ENCODE results near the gene SLX4IP. TPM values are rescaled to one million over a fixed set of nuclear protein-coding genes. Genes with fewer than 3 reads are reported as not detected.

The SLX4IP gene
- total RNA-seq, 1 donor from 2014 or later = 5.3 TPM

- H3K27ac ChIP-seq (ENCODE audit: low read depth, low read length) = peak overlapping the region; percentile 87
- H3K36me3 Mint-ChIP-seq (ENCODE audit: low read depth, unreplicated experiment) = peaks cover 4% of the 10 kb centered on the region
- TF ChIP-seq EZH2 (IDR thresholded peaks at IDR 0.05; ENCODE audit: insufficient read depth, low read length) (no peak), CTCF (IDR thresholded peaks at IDR 0.05; ENCODE audit: insufficient read depth, low read depth, low read length) (no peak)
- DNase-seq (ENCODE audit: low read depth) (no peak), FAIRE-seq (peak; percentile 9)
- no peaks in the 10 kb centered on the region for H4K20me1 ChIP-seq (ENCODE audit: insufficient read depth, low read length)
- peak overlapping the region; percentile 52 for H3K9ac ChIP-seq (ENCODE audit: low read length)
- H2AFZ ChIP-seq (ENCODE audit: low read depth, low read length) = no peak overlapping the region
- no peak overlapping the region for H3K4me3 ChIP-seq (ENCODE audit: insufficient read depth, low read depth, low read length)
- H3K9me3 ChIP-seq (ENCODE audit: insufficient read depth, low read depth, low read length) = no peaks in the 10 kb centered on the region
- H3K27me3 Mint-ChIP-seq (ENCODE audit: low read depth, unreplicated experiment) = no peaks in the 10 kb centered on the region
- peak overlapping the region; percentile 59 for H3K4me2 ChIP-seq (ENCODE audit: low read length)
- H3K79me2 ChIP-seq (ENCODE audit: insufficient read depth, low read length) = no peaks in the 10 kb centered on the region
- peaks cover 34% of the 10 kb centered on the region for H3K4me1 ChIP-seq (ENCODE audit: insufficient read depth, low read length)
- H3K4me3 Mint-ChIP-seq (ENCODE audit: unreplicated experiment) = no peak overlapping the region
- no peaks in the 10 kb centered on the region for H3K27me3 ChIP-seq (ENCODE audit: insufficient read depth, low read length)
- no peaks in the 10 kb centered on the region for H3K36me3 ChIP-seq (ENCODE audit: insufficient read depth, low read length)
- peak overlapping the region; percentile 84 for H3K27ac Mint-ChIP-seq (ENCODE audit: unreplicated experiment)
- H3K9me3 Mint-ChIP-seq (ENCODE audit: unreplicated experiment) = no peaks in the 10 kb centered on the region
- H3K4me1 Mint-ChIP-seq (ENCODE audit: low read depth, unreplicated experiment) = peaks cover 44% of the 10 kb centered on the region
Observed at GRCh38 chr20:10559266-10559665, 124.2 kb downstream of the SLX4IP start.

GRCh38 chr20:10560686-10561085, 125.6 kb downstream of the SLX4IP start:
- no peaks in the 10 kb centered on the region for H3K79me2 ChIP-seq (ENCODE audit: insufficient read depth, low read length)
- no peaks in the 10 kb centered on the region for H4K20me1 ChIP-seq (ENCODE audit: insufficient read depth, low read length)
- no peaks in the 10 kb centered on the region for H3K36me3 ChIP-seq (ENCODE audit: insufficient read depth, low read length)
- peaks cover 38% of the 10 kb centered on the region for H3K4me1 ChIP-seq (ENCODE audit: insufficient read depth, low read length)
- DNase-seq (ENCODE audit: low read depth) (no peak), FAIRE-seq (no peak)
- H3K9ac ChIP-seq (ENCODE audit: low read length) = no peak overlapping the region
- TF ChIP-seq CTCF (IDR thresholded peaks at IDR 0.05; ENCODE audit: insufficient read depth, low read depth, low read length) = no peak
- TF ChIP-seq EZH2 (IDR thresholded peaks at IDR 0.05; ENCODE audit: insufficient read depth, low read length) = no peak
- H3K27me3 Mint-ChIP-seq (ENCODE audit: low read depth, unreplicated experiment) = no peaks in the 10 kb centered on the region
- H3K4me2 ChIP-seq (ENCODE audit: low read length) = no peak overlapping the region
- H3K4me3 Mint-ChIP-seq (ENCODE audit: unreplicated experiment) = no peak overlapping the region
- H3K36me3 Mint-ChIP-seq (ENCODE audit: low read depth, unreplicated experiment) = peaks cover 4% of the 10 kb centered on the region
- no peaks in the 10 kb centered on the region for H3K9me3 ChIP-seq (ENCODE audit: insufficient read depth, low read depth, low read length)
- H3K27ac Mint-ChIP-seq (ENCODE audit: unreplicated experiment) = no peak overlapping the region
- no peak overlapping the region for H3K27ac ChIP-seq (ENCODE audit: low read depth, low read length)
- H3K4me3 ChIP-seq (ENCODE audit: insufficient read depth, low read depth, low read length) = no peak overlapping the region
- H3K9me3 Mint-ChIP-seq (ENCODE audit: unreplicated experiment) = no peaks in the 10 kb centered on the region
- H3K27me3 ChIP-seq (ENCODE audit: insufficient read depth, low read length) = no peaks in the 10 kb centered on the region
- H2AFZ ChIP-seq (ENCODE audit: low read depth, low read length) = no peak overlapping the region
- peaks cover 46% of the 10 kb centered on the region for H3K4me1 Mint-ChIP-seq (ENCODE audit: low read depth, unreplicated experiment)

DNA sequence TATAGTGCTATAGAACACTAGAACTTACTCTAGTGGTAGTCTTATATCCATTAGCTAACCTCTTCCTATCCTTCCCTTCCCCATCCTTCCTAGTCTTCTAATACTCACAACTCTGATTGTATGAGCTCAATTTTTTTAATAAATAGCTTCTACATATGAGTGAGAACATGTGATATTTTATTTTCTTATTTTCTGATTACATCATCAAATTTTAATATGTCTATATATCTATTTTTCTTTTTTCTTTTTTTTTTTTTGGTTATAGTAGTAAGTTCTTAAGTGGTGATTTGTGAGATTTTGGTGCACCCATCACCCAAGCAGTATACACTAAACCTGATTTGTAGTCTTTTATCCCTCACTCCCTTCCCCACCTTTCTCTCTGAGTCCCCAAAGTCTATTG, 126.2 kb downstream of the SLX4IP start:
- no peaks in the 10 kb centered on the region for H3K9me3 Mint-ChIP-seq (ENCODE audit: unreplicated experiment)
- Histone ChIP-seq H3K4me2 (ENCODE audit: low read length) (no peak overlapping the region), H3K9ac (ENCODE audit: low read length) (no peak overlapping the region), H3K9me3 (ENCODE audit: insufficient read depth, low read depth, low read length) (no peaks in the 10 kb centered on the region), H3K36me3 (ENCODE audit: insufficient read depth, low read length) (no peaks in the 10 kb centered on the region), H3K4me3 (ENCODE audit: insufficient read depth, low read depth, low read length) (no peak overlapping the region), H3K4me1 (ENCODE audit: insufficient read depth, low read length) (peaks cover 32% of the 10 kb centered on the region), H2AFZ (ENCODE audit: low read depth, low read length) (no peak overlapping the region), H3K27me3 (ENCODE audit: insufficient read depth, low read length) (no peaks in the 10 kb centered on the region), H4K20me1 (ENCODE audit: insufficient read depth, low read length) (no peaks in the 10 kb centered on the region), H3K27ac (ENCODE audit: low read depth, low read length) (no peak overlapping the region), H3K79me2 (ENCODE audit: insufficient read depth, low read length) (no peaks in the 10 kb centered on the region)
- H3K36me3 Mint-ChIP-seq (ENCODE audit: low read depth, unreplicated experiment) = peaks cover 4% of the 10 kb centered on the region
- no peak overlapping the region for H3K27ac Mint-ChIP-seq (ENCODE audit: unreplicated experiment)
- H3K4me1 Mint-ChIP-seq (ENCODE audit: low read depth, unreplicated experiment) = peaks cover 43% of the 10 kb centered on the region
- TF ChIP-seq EZH2 (IDR thresholded peaks at IDR 0.05; ENCODE audit: insufficient read depth, low read length) (no peak), CTCF (IDR thresholded peaks at IDR 0.05; ENCODE audit: insufficient read depth, low read depth, low read length) (no peak)
- no peak for FAIRE-seq
- H3K4me3 Mint-ChIP-seq (ENCODE audit: unreplicated experiment) = no peak overlapping the region
- no peaks in the 10 kb centered on the region for H3K27me3 Mint-ChIP-seq (ENCODE audit: low read depth, unreplicated experiment)
- no peak for DNase-seq (ENCODE audit: low read depth)

All from astrocyte (in vitro differentiated cells and primary cell).